ENCODE data around the gene OR1F1. TPM values are rescaled to one million over a fixed set of nuclear protein-coding genes. Genes with fewer than 3 reads are reported as not detected.

Gene OR1F1
- total and polyA plus RNA-seq, 9 of the 15 experiments (the other 6 are each of a cell fraction or from before 2014, with no cell fraction given) = 0.15 to 0.61 (median 0.35) TPM; not detected in 3

DNA sequence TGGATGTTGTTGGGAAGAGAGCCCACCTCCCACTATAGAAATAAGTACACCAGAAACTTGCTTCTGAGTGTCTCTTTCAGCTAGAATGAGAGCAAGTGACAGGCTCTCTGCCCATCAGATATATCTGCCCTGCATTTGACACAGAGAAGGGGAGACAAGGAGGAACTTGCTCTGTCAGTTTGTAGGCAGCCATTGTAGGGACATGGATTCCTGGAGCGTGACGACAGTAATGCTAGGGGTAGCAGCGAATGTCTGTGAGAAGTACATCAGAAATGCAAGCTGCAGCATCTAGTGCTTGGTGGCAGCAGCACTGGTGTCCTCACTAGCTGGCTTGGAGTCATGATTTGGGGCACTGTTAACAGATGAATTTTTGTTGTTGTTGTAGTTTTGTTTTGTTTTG lies 24.0 kb downstream of the OR1F1 start (continued):
- TF ChIP-seq, protein P1, sequence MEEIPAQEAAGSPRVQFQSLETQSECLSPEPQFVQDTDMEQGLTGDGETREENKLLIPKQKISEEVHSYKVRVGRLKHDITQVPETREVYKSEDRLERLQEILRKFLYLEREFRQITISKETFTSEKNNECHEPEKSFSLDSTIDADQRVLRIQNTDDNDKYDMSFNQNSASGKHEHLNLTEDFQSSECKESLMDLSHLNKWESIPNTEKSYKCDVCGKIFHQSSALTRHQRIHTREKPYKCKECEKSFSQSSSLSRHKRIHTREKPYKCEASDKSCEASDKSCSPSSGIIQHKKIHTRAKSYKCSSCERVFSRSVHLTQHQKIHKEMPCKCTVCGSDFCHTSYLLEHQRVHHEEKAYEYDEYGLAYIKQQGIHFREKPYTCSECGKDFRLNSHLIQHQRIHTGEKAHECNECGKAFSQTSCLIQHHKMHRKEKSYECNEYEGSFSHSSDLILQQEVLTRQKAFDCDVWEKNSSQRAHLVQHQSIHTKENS (CRISPR knock-in tag; IDR thresholded peaks at IDR 0.05) = no peak
- TF ChIP-seq, protein P2, sequence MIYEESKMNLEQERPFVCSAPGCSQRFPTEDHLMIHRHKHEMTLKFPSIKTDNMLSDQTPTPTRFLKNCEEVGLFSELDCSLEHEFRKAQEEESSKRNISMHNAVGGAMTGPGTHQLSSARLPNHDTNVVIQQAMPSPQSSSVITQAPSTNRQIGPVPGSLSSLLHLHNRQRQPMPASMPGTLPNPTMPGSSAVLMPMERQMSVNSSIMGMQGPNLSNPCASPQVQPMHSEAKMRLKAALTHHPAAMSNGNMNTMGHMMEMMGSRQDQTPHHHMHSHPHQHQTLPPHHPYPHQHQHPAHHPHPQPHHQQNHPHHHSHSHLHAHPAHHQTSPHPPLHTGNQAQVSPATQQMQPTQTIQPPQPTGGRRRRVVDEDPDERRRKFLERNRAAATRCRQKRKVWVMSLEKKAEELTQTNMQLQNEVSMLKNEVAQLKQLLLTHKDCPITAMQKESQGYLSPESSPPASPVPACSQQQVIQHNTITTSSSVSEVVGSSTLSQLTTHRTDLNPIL (CRISPR knock-in tag; IDR thresholded peaks at IDR 0.05) = no peak
- TF ChIP-seq, protein P3, sequence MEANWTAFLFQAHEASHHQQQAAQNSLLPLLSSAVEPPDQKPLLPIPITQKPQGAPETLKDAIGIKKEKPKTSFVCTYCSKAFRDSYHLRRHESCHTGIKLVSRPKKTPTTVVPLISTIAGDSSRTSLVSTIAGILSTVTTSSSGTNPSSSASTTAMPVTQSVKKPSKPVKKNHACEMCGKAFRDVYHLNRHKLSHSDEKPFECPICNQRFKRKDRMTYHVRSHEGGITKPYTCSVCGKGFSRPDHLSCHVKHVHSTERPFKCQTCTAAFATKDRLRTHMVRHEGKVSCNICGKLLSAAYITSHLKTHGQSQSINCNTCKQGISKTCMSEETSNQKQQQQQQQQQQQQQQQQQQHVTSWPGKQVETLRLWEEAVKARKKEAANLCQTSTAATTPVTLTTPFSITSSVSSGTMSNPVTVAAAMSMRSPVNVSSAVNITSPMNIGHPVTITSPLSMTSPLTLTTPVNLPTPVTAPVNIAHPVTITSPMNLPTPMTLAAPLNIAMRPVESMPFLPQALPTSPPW (CRISPR knock-in tag; IDR thresholded peaks at IDR 0.05) = no peak

DNA sequence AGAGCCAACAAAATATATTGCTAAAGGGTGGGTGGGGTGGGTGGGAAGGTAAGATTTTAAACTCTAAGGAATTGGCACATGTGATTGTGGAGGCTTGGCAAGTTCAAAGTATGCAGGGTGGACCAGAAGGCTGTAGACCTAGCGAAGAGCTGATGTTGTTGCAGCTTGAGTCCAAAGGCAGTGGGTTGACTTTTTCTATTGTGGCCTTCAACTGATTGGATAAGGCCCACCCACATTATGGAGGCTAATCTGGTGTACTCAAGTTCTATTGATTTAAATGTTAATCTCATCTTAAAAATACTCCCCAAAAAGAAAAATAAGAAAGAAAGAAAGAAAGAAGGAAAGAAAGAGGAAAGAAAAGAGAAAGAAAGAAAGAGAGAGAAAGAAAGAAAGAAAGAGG lies 24.6 kb downstream of the OR1F1 start:
- Histone ChIP-seq H3K79me2 (ENCODE audit: control insufficient read depth, insufficient read depth, low read length) (no peaks in the 10 kb centered on the region), H3K4me2 (ENCODE audit: insufficient read depth, low read length) (no peak overlapping the region), H3K27me3 (ENCODE audit: control insufficient read depth in 2 of 2, insufficient read depth in 2 of 2, low read length in 2 of 2) (peaks cover 12 to 27% of the 10 kb centered on the region in 2 experiments), H3K9me3 (replicated peaks; ENCODE audit: control insufficient read depth, insufficient read depth, low read depth, low read length) (peaks cover under 1% of the 10 kb centered on the region; the same call in 1 of the 2 replicates), H3K9ac (ENCODE audit: insufficient read depth in 1 of 2, low read depth in 2 of 2, low read length in 2 of 2) (no peak overlapping the region), H3K36me3 (ENCODE audit: control insufficient read depth, insufficient read depth, low read length) (no peaks in the 10 kb centered on the region), H3K4me1 (replicated peaks in 1 of 2; ENCODE audit: control insufficient read depth in 2 of 2, insufficient read depth in 2 of 2, low read length in 2 of 2) (no peaks in the 10 kb centered on the region; a peak in 1 of 5 replicates), H3K9me1 (ENCODE audit: control insufficient read depth, insufficient read depth, low read length) (no peaks in the 10 kb centered on the region), H4K20me1 (replicated peaks; ENCODE audit: control insufficient read depth, insufficient read depth, low read length) (no peaks in the 10 kb centered on the region), H3K27ac (ENCODE audit: extremely low read depth, low read depth, low read length) (no peak overlapping the region), H3K4me3 (no peak overlapping the region), H2AFZ (ENCODE audit: low read depth, low read length) (no peak overlapping the region)
- TF ChIP-seq RBM25 (IDR thresholded peaks at IDR 0.05; ENCODE audit: low read depth, low read length, severe bottlenecking) (peak; percentile 73), ZNF134 (CRISPR knock-in tag; conservative IDR thresholded peaks at IDR 0.05) (peak; percentile 85), PHB (CRISPR knock-in tag; IDR thresholded peaks at IDR 0.05) (no peak)
- no peak for ATAC-seq
- DNase-seq (ENCODE audit: extremely low read depth in 1 of 4, low spot score in 3 of 4) = no peak
- no peak for FAIRE-seq
- WGBS (ENCODE audit: insufficient coverage, low coverage, missing lambda C conversion rate) = 0% methylated on average over 1 of the region's 1 CpG
- intact Hi-C loops (cut with micrococcal nuclease) = no loop called here
- CTCF ChIA-PET (ENCODE audit: low intra/inter-chr PET ratio) = no interaction called here
- no TSS peak for BruUV-seq (replicated peaks)
- POLR2A ChIA-PET = no interaction called here
- in situ Hi-C loops (cut with MboI) = no loop called here
